Measurements from ENCODE around the gene DBF4.
"Not testable (repeated sequence)": the region's sequence is repeated elsewhere in the genome, so short reads cannot be mapped to it uniquely, and the experiment has no call there.

DNA sequence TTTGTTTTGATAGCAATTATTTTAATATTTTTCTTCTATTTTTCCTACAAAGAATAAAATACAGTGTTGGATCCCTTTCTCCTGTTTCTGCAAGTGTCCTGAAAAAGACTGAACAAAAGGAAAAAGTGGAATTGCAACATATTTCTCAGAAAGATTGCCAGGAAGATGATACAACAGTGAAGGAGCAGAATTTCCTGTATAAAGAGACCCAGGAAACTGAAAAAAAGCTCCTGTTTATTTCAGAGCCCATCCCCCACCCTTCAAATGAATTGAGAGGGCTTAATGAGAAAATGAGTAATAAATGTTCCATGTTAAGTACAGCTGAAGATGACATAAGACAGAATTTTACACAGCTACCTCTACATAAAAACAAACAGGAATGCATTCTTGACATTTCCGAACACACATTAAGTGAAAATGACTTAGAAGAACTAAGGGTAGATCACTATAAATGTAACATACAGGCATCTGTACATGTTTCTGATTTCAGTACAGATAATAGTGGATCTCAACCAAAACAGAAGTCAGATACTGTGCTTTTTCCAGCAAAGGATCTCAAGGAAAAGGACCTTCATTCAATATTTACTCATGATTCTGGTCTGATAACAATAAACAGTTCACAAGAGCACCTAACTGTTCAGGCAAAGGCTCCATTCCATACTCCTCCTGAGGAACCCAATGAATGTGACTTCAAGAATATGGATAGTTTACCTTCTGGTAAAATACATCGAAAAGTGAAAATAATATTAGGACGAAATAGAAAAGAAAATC lies 31.0 kb downstream of the DBF4 start:
- TF ChIP-seq, protein P1, sequence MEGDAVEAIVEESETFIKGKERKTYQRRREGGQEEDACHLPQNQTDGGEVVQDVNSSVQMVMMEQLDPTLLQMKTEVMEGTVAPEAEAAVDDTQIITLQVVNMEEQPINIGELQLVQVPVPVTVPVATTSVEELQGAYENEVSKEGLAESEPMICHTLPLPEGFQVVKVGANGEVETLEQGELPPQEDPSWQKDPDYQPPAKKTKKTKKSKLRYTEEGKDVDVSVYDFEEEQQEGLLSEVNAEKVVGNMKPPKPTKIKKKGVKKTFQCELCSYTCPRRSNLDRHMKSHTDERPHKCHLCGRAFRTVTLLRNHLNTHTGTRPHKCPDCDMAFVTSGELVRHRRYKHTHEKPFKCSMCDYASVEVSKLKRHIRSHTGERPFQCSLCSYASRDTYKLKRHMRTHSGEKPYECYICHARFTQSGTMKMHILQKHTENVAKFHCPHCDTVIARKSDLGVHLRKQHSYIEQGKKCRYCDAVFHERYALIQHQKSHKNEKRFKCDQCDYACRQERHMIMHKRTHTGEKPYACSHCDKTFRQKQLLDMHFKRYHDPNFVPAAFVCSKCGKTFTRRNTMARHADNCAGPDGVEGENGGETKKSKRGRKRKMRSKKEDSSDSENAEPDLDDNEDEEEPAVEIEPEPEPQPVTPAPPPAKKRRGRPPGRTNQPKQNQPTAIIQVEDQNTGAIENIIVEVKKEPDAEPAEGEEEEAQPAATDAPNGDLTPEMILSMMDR (conservative IDR thresholded peaks at IDR 0.05; ENCODE audit: low read depth in 2 of 2) = not testable (repeated sequence)
- not testable (repeated sequence) for TF ChIP-seq EZH2 (IDR thresholded peaks at IDR 0.05; ENCODE audit: low read depth, unreplicated experiment); POLR2AphosphoS5 (IDR thresholded peaks at IDR 0.05; ENCODE audit: low read depth); CREB1 (CRISPR knock-in tag; IDR thresholded peaks at IDR 0.05; ENCODE audit: low read depth); EZH2phosphoT487 (IDR thresholded peaks at IDR 0.05; ENCODE audit: unreplicated experiment); JUNB (IDR thresholded peaks at IDR 0.05; ENCODE audit: unreplicated experiment); NANOG (IDR thresholded peaks at IDR 0.05; ENCODE audit: borderline replicate concordance); STAT1 (IDR thresholded peaks at IDR 0.05; ENCODE audit: unreplicated experiment)
- TF ChIP-seq, protein P2, sequence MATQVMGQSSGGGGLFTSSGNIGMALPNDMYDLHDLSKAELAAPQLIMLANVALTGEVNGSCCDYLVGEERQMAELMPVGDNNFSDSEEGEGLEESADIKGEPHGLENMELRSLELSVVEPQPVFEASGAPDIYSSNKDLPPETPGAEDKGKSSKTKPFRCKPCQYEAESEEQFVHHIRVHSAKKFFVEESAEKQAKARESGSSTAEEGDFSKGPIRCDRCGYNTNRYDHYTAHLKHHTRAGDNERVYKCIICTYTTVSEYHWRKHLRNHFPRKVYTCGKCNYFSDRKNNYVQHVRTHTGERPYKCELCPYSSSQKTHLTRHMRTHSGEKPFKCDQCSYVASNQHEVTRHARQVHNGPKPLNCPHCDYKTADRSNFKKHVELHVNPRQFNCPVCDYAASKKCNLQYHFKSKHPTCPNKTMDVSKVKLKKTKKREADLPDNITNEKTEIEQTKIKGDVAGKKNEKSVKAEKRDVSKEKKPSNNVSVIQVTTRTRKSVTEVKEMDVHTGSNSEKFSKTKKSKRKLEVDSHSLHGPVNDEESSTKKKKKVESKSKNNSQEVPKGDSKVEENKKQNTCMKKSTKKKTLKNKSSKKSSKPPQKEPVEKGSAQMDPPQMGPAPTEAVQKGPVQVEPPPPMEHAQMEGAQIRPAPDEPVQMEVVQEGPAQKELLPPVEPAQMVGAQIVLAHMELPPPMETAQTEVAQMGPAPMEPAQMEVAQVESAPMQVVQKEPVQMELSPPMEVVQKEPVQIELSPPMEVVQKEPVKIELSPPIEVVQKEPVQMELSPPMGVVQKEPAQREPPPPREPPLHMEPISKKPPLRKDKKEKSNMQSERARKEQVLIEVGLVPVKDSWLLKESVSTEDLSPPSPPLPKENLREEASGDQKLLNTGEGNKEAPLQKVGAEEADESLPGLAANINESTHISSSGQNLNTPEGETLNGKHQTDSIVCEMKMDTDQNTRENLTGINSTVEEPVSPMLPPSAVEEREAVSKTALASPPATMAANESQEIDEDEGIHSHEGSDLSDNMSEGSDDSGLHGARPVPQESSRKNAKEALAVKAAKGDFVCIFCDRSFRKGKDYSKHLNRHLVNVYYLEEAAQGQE (IDR thresholded peaks at IDR 0.05; ENCODE audit: unreplicated experiment) = not testable (repeated sequence)

All from GM23338 (cell line).